ENCODE results near the gene TIMMDC1.

Gene TIMMDC1

GRCh38 chr3:119498186-119499011, at the start of gene TIMMDC1:
TIMMDC1 (plus strand) TSS chr3:119498547; CDS start chr3:119498734, 187 bp downstream.
- peak; percentile 96 to 97 for DNase-seq (ENCODE audit: extremely low read depth in 1 of 2, low read depth in 1 of 2)

- DNase-seq (ENCODE audit: extremely low read depth in 1 of 2, low read depth in 1 of 2): no peak
Measured at GRCh38 chr3:119453822-119454221, 44.5 kb upstream of the TIMMDC1 start.

DNA sequence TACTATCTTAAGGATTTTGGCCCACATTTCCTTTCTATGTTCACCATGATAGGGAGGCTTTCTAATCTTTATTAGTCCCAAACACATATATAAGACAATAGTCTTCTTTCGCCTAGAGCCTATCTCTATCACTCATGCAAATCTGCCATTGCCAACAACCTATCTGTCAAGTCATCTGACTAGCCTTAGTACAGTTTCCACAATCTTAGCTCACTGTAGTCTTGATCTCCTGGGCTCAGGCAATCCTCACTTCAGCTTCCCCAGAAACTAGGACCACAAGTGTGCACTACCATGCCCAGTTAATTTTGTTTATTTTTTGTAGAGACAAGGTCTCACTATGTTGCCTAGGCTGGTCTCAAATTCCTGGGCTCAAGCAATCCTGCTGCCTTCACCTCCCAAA, 41.9 kb upstream of the TIMMDC1 start:
- DNase-seq (ENCODE audit: extremely low read depth in 1 of 2, low read depth in 1 of 2): no peak

- DNase-seq (ENCODE audit: extremely low read depth in 1 of 2, low read depth in 1 of 2): no peak
Measured at GRCh38 chr3:119457246-119457645, 41.1 kb upstream of the TIMMDC1 start.

- DNase-seq (ENCODE audit: extremely low read depth in 1 of 2, low read depth in 1 of 2): peak; percentile 98
Measured at GRCh38 chr3:119463171-119464169, 34.9 kb upstream of the TIMMDC1 start, which contains the start of gene TMEM39A. TMEM39A (minus strand) TSS chr3:119463615; CDS start chr3:119462074, 1,541 bp downstream.

- no peak for DNase-seq (ENCODE audit: extremely low read depth in 1 of 2, low read depth in 1 of 2)
Measured at GRCh38 chr3:119468041-119468440, 30.3 kb upstream of the TIMMDC1 start.

DNA sequence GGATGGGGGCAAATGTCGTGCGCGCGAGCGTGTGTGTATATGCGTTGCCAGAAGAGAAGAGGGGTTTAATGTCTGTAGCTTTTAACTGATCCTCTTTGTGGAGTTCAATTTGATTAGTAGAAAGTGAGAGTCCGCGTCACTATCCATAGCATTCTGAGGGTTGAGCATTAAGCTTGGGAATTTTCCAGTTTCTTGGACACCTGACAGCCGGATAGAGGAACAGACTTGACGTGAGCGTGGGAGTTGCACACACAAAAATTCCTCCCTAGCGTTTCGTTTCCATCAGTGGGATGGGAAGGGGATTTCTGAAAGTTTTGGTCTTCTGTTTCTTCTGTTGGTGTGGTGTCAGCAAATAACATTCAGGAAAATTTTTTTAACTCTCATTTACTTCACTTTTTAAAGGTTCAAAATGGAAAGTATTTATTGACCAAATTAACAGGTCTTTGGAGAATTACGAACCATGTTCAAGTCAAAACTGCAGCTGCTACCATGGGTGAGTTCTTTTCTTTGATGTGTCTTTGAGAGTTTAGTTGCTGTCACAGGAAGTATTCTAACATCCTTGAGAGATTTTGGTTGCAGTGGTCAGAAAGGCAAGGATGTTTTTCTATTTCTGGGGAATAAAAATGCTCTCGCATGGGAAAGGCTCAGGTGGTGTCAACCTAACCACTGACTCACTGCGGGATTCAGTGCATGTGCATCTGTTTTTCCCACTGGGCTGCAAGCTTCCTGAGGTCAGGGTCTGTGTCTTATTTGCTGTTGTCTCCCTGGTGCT, 28.7 kb upstream of the TIMMDC1 start:
- no peak for DNase-seq (ENCODE audit: extremely low read depth in 1 of 2, low read depth in 1 of 2)

DNA sequence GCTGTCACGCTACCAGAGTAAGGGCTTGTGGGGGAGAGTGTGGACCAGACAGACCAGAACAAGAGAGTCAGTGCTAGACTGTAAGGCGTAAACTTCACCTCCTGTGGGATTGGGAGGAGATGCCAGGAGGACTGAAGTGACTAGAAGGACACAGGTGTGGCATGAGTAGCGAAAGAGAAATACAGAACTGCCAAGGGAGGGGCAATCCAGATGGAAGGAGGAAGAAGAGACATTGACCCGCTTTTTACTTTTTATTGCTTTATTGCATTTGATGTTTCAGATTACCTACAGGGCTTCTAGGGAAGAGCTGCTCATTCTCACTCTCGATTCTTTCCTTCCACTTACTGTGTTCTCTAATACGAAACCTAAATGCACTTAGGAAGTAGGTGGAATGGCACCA, 27.5 kb upstream of the TIMMDC1 start:
- no peak for DNase-seq (ENCODE audit: extremely low read depth in 1 of 2, low read depth in 1 of 2)

GRCh38 chr3:119481079-119481478, 17.3 kb upstream of the TIMMDC1 start:
- no peak for DNase-seq (ENCODE audit: extremely low read depth in 1 of 2, low read depth in 1 of 2)

DNA sequence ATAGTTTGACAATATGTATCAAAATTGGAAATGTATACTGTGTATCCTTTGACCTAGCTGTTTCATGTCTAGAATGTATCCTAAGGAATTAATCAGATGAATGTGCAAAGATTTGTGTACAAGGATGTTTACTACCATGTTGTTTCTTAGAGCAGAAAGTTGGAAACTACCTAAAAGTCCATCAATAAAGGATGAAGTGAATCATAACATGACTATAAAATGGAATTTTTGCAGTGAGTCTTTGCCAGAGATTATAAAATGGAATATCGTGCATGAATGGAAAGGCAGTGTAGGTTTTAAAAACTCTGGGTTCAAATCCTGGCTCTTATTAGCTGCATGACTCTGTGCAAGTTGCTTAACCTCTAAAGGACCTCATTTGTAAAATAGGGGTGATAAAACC, 15.2 kb upstream of the TIMMDC1 start:
- no peak for DNase-seq (ENCODE audit: extremely low read depth in 1 of 2, low read depth in 1 of 2)

GRCh38 chr3:119485563-119485962, 12.8 kb upstream of the TIMMDC1 start:
- no peak for DNase-seq (ENCODE audit: extremely low read depth in 1 of 2, low read depth in 1 of 2)

DNA sequence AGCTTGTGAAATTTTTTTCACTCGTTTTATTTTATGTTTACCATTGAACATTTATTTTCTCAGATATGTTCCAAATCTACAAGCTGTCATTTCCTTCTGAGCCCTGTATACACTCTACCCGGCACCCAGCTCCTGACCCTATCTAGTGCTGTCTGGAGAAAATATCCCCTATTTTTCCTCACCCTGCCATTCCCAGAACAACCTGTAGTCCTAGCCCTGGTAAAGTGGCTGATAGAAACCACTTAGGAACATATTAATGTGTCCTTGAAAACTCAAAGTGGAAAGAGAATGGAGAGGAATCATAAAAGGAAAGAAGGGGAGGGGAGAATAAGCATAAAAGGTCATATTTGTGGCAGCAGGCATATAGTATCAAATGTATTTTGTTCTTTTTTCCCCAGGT, 8.2 kb upstream of the TIMMDC1 start:
- no peak for DNase-seq (ENCODE audit: extremely low read depth in 1 of 2, low read depth in 1 of 2)

- DNase-seq (ENCODE audit: extremely low read depth in 1 of 2, low read depth in 1 of 2): no peak
Measured at GRCh38 chr3:119492128-119492527, 6.2 kb upstream of the TIMMDC1 start.

- DNase-seq (ENCODE audit: extremely low read depth in 1 of 2, low read depth in 1 of 2): no peak
Measured at GRCh38 chr3:119492810-119493209, 5.5 kb upstream of the TIMMDC1 start.

- DNase-seq (ENCODE audit: extremely low read depth in 1 of 2, low read depth in 1 of 2): no peak
Measured at GRCh38 chr3:119494597-119494996, 3.8 kb upstream of the TIMMDC1 start.

GRCh38 chr3:119497820-119498185, 544 bp upstream of the TIMMDC1 start:
- DNase-seq (ENCODE audit: extremely low read depth in 1 of 2, low read depth in 1 of 2): no peak

GRCh38 chr3:119500265-119500664, 1.9 kb downstream of the TIMMDC1 start:
- DNase-seq (ENCODE audit: extremely low read depth in 1 of 2, low read depth in 1 of 2): no peak

GRCh38 chr3:119500901-119501300, 2.6 kb downstream of the TIMMDC1 start:
- no peak for DNase-seq (ENCODE audit: extremely low read depth in 1 of 2, low read depth in 1 of 2)

GRCh38 chr3:119506631-119507030, 8.3 kb downstream of the TIMMDC1 start:
- DNase-seq (ENCODE audit: extremely low read depth in 1 of 2, low read depth in 1 of 2): no peak

GRCh38 chr3:119507404-119507803, 9.1 kb downstream of the TIMMDC1 start:
- DNase-seq (ENCODE audit: extremely low read depth in 1 of 2, low read depth in 1 of 2): no peak

All from stimulated activated CD8-positive, alpha-beta memory T cell treated with anti-CD3 and anti-CD28 coated beads, Interleukin-7, amount 100 ng/mL, for 48 hours (primary cell).